NCI-H1105 (cell line): ENCODE measurements around the gene GRIN2A.
"Not testable (repeated sequence)": the region's sequence is repeated elsewhere in the genome, so short reads cannot be mapped to it uniquely, and the experiment has no call there.

Source experiments
- DNase-seq: peaks from one replicate; lab custom pipeline; 2025; lab: John Stamatoyannopoulos, UW

Gene GRIN2A

GRCh38 chr16:9911989-9912388 lies 270.2 kb downstream of the GRIN2A start:
- DNase-seq = no peak

- DNase-seq = no peak
Measured at GRCh38 chr16:9911231-9911630, 271.0 kb downstream of the GRIN2A start.

GRCh38 chr16:9909072-9909825 lies 273.0 kb downstream of the GRIN2A start:
- DNase-seq = no peak

GRCh38 chr16:9908613-9909012 lies 273.6 kb downstream of the GRIN2A start:
- no peak for DNase-seq

GRCh38 chr16:9907752-9908151 lies 274.5 kb downstream of the GRIN2A start:
- DNase-seq = no peak

- DNase-seq = no peak
Measured at GRCh38 chr16:9906218-9906617, 276.0 kb downstream of the GRIN2A start.

- DNase-seq = no peak
Measured at GRCh38 chr16:9904526-9904925, 277.7 kb downstream of the GRIN2A start.

- no peak for DNase-seq
Measured at GRCh38 chr16:9900576-9900975, 281.7 kb downstream of the GRIN2A start.

GRCh38 chr16:9898555-9898954 lies 283.7 kb downstream of the GRIN2A start:
- no peak for DNase-seq

- DNase-seq = no peak
Measured at GRCh38 chr16:9898124-9898523, 284.1 kb downstream of the GRIN2A start.

GRCh38 chr16:9895817-9896216 lies 286.4 kb downstream of the GRIN2A start:
- no peak for DNase-seq

GRCh38 chr16:9885876-9886275 lies 296.4 kb downstream of the GRIN2A start:
- no peak for DNase-seq

- no peak for DNase-seq
Measured at GRCh38 chr16:9885467-9885866, 296.8 kb downstream of the GRIN2A start.

- DNase-seq = not testable (repeated sequence)
Measured at GRCh38 chr16:9875981-9876380, 306.2 kb downstream of the GRIN2A start.

- no peak for DNase-seq
Measured at GRCh38 chr16:9874219-9874618, 308.0 kb downstream of the GRIN2A start.

GRCh38 chr16:9870962-9871361 lies 311.3 kb downstream of the GRIN2A start:
- no peak for DNase-seq

- no peak for DNase-seq
Measured at GRCh38 chr16:9869776-9870175, 312.5 kb downstream of the GRIN2A start.

- no peak for DNase-seq
Measured at GRCh38 chr16:9868606-9869149, 313.6 kb downstream of the GRIN2A start.

- DNase-seq = no peak
Measured at GRCh38 chr16:9867176-9867575, 315.1 kb downstream of the GRIN2A start.

GRCh38 chr16:9864461-9864860 lies 317.8 kb downstream of the GRIN2A start:
- no peak for DNase-seq

- no peak for DNase-seq
Measured at GRCh38 chr16:9862327-9862726, 319.9 kb downstream of the GRIN2A start.

- DNase-seq = no peak
Measured at GRCh38 chr16:9860876-9861275, 321.4 kb downstream of the GRIN2A start.

GRCh38 chr16:9859701-9860327 lies 322.4 kb downstream of the GRIN2A start:
- DNase-seq = no peak
